NB4 (cell line): ENCODE measurements around the gene CHRNA1.

Source experiments
- MYC ChIP-seq: IDR thresholded peaks from 2 replicates; pipeline ENCODE4 v1.6.1; 2011; ENCODE audit warnings: low read depth, low read length
- POLR2A ChIP-seq: IDR thresholded peaks from 2 replicates; pipeline ENCODE4 v1.6.1; 2011; ENCODE audit warnings: mild to moderate bottlenecking; ENCODE audit not compliant: insufficient read length; ENCODE audit errors: extremely low read depth
- TF ChIP-seq, protein P1 (sequence below): IDR thresholded peaks from one replicate; pipeline ENCODE4 v1.5.1; 2012; ENCODE audit warnings: low read depth, low read length

DNA sequence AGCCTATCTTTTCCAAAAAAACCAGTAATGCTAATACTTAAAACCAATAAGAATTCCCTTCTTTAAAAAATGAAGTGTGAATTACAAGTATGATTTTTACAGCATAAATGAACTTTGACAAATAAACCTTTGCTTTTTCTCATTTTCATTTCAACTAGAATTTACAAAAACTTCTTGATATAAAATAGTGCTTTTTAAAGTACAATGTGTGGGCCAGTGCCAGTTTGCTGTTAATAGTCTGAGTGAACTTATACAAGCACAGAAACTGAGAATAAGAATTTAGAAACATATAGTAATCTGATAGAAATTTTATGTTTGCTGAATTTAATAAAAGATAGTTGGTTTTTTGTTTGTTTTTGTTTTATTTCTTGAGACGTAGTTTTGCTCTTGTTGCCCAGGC is 43.7 kb upstream of the CHRNA1 start:
- TF ChIP-seq MYC (no peak), POLR2A (no peak)
- TF ChIP-seq, protein P1, sequence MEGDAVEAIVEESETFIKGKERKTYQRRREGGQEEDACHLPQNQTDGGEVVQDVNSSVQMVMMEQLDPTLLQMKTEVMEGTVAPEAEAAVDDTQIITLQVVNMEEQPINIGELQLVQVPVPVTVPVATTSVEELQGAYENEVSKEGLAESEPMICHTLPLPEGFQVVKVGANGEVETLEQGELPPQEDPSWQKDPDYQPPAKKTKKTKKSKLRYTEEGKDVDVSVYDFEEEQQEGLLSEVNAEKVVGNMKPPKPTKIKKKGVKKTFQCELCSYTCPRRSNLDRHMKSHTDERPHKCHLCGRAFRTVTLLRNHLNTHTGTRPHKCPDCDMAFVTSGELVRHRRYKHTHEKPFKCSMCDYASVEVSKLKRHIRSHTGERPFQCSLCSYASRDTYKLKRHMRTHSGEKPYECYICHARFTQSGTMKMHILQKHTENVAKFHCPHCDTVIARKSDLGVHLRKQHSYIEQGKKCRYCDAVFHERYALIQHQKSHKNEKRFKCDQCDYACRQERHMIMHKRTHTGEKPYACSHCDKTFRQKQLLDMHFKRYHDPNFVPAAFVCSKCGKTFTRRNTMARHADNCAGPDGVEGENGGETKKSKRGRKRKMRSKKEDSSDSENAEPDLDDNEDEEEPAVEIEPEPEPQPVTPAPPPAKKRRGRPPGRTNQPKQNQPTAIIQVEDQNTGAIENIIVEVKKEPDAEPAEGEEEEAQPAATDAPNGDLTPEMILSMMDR, result no peak
